ENCODE data around the gene ARGLU1.

ARGLU1 gene

DNA sequence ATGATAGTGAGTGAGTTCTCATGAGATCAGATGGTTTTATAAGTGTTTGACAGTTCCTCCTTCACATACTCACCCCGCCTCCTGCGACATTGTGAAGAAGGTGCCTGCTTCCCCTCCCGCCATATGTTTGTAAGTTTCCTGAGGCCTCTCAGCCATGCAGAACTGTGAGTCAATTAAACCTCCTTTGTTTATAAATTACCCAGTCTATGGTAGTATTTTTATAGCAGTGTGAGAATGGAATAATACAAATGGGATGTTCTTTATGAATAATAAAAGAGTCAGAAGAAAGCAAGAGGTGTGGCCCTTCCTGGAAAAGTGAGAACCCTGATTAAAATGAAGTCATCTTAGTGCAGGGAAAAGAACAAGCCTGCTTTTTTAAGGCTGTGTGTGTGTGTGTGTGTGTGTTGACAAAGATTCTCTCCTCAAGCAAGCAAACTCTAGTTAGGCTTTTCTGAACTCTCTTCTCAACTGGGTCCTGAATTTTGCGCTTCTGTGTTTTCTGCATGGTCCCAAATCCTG is 18.8 kb upstream of the ARGLU1 start:
- no peak for DNase-seq

GRCh38 chr13:106581225-106581624 is 13.3 kb upstream of the ARGLU1 start:
- no peak for DNase-seq

DNA sequence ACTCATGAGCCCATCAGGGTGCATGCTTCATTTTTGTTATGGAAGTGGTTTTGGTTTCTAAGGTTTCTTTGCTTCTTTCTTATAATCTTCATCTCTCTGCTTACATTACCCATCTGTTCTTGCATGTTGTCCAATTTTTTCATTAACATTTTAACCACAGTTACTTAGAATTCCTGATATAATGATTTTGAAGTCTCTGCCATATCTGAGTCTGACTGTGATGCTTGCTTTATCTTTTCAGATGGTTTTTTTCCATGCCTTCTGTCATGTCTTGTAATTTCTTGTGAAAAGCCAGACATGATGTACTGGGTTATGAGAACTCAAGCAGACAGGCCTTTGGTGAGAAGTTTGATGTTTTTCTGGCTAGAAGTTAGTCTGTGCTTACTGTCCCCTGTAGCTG is 8.0 kb upstream of the ARGLU1 start:
- DNase-seq: no peak

GRCh38 chr13:106573868-106574267 is 5.9 kb upstream of the ARGLU1 start:
- no peak for DNase-seq

GRCh38 chr13:106573284-106573846 is 5.4 kb upstream of the ARGLU1 start:
- no peak for DNase-seq

DNA sequence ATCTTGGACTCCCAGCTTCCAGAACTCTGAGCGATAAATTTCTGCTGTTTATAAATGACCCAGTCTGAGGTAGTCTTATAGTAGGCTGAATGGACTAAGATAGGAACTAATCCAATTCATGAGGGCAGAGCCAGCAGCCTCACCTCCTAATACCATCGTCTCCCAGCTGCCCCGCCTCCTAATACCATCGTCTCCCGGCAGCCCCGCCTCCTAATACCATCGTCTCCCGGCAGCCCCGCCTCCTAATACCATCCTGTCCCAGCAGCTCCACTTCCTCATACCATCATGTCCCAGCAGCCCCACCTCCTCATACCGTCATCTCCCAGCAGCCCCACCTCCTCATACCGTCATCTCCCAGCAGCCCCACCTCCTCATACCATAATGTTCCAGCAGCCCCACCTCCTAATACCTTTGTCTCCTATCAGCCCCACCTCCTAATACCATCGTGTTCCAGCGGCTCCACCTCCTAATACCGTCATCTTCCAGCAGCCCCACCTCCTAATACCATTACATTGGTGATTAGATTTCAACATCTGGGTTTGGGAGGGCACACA is 2.4 kb upstream of the ARGLU1 start:
- no peak for DNase-seq

DNA sequence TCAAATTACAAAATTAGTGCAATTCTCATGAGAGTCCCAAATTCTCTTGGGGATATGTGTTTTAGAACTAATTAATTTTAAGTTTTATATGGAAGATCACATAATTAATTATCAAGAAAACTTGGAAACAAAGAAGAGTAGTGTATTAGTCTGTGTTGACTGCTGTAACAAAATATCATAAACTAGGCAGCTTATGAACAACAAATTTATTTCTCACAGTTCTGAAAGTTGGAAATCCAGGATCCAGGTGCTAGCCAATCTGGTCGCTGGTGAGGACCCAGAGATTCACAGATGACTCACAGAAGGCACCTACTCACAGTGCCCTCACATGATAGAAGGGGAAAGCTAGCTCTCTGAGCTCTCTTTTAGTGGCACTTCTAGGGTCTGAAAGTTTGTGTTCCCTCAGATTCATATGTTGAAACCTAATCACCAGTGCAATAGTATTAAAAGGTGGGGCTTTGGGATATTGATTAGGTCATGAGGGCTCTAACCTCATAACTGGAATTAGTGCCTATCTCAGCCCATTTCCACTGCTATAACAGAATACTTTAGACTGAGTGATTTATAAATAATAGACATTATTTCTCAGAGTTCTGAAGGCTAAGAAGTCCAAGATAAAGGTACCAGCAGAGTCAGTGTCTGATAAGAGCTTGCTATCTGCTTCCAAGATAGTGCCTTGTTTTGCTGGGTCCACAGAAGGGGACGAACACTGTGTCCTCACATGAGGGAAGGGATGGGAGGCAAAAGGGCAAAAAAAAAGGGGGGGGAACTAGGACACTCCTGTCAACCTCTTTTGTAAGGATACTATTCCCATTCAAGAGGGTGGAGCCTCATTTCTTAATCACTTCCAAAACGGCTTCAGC is 1.5 kb upstream of the ARGLU1 start:
- no peak for DNase-seq

DNA sequence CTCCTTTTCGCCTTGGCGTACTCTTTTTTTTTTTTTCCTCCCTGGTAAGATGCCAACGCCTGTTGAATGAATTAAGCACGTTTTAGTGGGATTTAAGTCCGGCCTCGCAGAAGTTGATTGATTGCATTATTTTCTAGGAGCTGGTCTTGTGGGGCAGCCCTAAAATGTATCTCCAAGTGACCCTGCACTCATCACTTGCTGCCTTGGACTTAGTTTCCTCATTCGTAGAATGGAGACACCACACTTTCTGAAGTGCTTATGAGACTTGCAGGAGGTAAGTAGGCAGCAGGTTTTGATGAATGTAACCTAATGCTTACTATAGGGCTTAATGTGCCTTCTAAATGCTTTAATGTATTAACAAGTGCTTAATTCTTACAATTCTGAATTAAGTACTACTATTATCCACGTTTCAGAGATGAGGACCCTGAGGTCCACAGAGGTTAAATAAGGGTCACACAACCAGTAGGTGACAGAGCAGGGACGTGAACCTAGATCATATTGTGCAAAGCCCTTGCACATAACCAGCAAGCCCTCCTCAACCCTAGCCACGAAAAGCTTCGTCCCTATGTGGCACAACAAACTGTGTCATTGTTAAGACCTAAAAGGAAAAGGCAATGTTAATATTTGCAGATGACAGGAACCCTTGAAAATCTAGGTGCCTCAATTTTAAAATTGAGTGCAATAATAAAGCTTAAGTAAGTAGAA is 514 bp upstream of the ARGLU1 start:
- peak; percentile 44 to 86 for DNase-seq

- peak; percentile 60 to 63 for DNase-seq
Observed at GRCh38 chr13:106566641-106567473, 1.1 kb downstream of the ARGLU1 start.

DNA sequence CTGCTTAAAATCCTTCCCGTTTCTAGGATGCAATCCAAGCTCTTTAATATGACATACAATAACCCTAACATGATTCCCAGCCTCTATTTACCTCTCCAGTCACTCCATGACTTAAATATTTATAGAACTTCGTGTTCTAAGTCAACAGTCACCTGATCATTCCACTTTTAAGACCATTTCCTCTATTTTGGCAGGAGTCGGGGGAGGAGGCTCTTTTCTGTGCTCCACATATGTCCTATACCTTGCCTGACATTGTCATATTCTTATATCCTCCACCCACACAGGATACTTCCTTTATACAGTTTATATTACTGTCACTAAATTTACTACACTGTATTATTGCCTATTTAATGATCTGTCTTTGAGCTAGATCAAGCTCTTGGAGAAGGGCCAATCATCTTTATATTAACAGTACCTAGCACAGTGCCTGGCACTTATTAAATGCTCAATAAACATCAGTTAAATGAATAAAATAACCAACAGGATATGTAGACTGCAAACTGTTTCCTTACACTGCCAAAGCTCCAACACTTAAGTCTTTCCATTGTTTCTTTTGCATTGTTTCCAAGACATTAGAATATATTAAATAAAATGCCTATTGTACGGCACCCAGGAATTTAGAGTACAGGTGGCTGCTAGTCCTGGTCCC is 2.7 kb downstream of the ARGLU1 start:
- peak; percentile 28 to 52 for DNase-seq

DNA sequence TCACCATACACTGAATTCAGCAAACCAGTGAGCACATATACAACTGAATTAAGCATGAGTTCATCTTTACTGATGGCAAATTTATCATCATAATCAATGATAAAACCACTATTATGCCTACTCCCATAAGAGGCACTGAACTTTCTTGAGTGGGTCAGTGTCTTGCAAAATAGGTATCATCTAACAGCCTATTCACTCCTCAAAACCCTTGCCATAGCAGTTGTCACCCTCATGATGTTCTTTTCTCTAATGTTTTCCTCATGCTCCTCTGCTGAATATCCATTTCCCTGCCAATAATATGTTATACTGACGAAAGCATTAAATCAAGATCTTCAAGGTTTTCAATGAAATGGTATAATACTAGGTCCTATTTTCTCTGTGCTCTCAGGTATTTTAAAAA is 5.6 kb downstream of the ARGLU1 start:
- no peak for DNase-seq

GRCh38 chr13:106561551-106562170 is 6.3 kb downstream of the ARGLU1 start:
- DNase-seq: no peak

DNA sequence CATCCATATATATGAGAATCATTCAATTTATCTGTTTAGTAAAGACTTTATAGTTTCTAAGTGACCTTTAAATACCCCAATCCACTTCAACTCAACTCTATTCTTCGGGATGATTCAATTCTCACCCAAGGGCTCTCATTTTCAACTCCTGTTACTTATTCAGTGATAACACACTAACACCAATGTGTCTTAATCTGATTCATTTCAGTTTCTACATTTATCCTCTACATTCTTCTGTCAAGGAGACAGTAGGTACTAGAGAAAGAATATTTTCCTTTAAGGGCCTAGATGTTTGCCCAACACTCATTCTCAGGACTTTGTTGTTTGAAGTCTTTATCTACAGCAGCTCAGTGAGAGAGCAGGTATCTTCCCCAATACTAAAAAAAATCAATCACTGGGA is 7.1 kb downstream of the ARGLU1 start:
- no peak for DNase-seq

DNA sequence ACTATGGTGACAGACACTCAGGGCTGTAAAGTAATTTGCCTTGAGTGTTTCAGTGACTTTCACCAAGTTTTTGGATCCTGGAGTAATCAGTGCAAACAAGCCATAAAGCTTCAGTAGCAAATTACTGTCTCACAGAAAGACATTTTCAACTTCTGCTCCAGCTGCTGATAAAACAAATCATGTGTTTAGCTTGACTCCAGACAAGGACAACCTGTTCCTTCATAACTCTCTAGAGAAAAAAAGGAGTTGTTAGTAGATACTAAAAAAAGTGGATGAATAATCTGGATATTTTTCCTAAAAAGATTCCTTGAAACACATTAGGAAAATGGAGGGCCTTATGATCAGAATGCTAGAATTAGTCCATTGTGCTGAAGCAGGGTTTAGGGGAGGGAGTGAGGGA is 9.4 kb downstream of the ARGLU1 start:
- no peak for DNase-seq

GRCh38 chr13:106555631-106556328 is 12.2 kb downstream of the ARGLU1 start:
- DNase-seq: no peak

DNA sequence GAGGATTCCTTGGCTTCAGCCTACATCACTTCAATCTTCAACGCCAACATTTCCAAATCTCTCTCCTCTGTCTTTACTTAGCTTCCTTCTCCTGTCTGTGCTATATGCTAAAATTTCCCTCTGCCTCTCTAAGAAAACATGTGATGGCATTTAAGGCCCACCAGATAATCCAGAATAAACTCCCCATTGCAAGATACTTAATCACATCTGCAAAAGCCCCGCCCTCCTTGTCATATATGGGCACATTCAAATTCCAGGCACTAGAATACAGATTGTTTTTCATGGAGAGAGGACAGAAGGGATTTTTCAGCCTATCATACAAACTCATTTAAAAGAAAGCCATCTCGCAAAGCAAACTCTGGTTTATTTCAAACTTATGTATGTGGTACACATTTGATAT is 16.2 kb downstream of the ARGLU1 start:
- no peak for DNase-seq

GRCh38 chr13:106551350-106551749 is 16.6 kb downstream of the ARGLU1 start:
- peak; percentile 21 to 46 for DNase-seq

DNA sequence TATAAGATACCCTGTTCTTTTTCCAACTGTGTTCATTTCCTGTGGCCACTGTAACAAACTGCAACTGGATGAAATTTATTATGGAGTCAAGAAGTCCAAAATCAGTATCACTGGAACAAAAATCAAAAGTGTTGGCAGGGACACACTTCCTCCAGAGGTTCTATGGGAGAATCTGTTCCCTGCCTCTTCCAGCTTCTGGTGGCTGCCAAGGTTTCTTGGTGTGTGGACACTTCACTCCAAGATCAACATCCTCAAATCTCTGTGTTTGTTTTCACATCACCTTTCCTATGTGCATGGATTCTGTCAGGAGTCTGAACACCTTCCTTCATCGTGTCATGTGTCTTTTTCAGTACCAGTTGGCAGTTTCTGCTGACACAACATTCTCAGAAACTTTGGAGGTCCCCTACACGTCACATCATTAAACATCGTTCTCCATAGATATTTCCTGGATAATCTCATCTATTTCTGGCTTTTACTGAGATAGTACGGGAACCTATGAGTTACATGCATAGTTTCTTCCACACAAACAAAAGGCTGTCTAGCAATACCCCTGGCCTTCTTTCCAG is 17.3 kb downstream of the ARGLU1 start:
- no peak for DNase-seq

DNA sequence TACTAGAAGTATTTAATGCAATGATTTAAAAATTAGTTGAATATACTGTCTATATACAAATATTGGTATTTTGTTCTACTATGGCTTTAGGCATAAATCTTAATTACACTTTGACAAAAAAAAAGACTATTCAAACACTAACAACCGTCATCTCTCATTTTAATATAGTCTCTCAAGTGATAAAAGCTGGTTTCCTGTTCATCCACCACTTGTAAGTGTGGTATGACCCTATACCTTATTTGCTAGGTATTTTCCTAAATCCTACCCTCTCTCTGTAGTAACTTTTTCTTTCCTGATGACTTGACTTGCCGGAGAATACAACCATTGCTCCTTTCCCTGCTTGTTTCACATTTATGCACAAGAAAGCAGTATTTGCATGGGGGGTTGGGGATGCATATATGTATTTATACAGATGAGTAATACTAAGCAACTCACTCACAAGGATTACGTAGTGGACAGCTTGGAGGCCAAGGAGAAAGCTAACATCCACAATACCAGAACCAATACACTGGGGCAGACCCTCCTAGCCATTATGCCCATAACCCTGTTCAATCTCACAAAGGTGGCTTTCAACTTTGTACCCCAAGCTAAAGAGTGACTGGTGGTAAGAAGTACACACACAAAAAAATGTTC is 19.8 kb downstream of the ARGLU1 start:
- DNase-seq: no peak

- peak; percentile 92 to 95 for DNase-seq
Observed at GRCh38 chr13:106541826-106542225, 26.1 kb downstream of the ARGLU1 start.

Measured in AML-193 (cell line).